DMS114 treated with DMSO at 0.1 percent for 48 hours (cell line): ENCODE measurements around the gene ABL1.

ENCODE experiments used
- DNase-seq: peaks from one replicate; lab custom pipeline; 2025; ENCODE audit not compliant: unreplicated experiment; lab: John Stamatoyannopoulos, UW

ABL1 gene

GRCh38 chr9:130824643-130825350, 10.3 kb upstream of the ABL1 start:
- peak; percentile 16 for DNase-seq

DNA sequence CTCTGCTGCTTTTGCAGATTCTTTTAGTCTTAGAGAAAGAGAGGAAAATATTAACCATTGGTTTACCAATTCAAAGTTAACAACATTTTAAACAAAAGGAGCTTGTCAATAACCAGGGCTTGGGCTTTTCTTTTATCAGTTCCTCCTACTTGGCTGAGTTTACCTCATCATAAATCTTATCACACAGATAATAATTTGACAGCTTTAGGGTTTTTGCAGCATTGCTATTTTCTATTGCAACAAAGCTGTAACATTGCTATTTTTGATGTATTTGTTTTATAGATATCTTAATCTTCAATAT, 9.8 kb upstream of the ABL1 start:
- no peak for DNase-seq

GRCh38 chr9:130825809-130826208, 9.2 kb upstream of the ABL1 start:
- DNase-seq: no peak

DNA sequence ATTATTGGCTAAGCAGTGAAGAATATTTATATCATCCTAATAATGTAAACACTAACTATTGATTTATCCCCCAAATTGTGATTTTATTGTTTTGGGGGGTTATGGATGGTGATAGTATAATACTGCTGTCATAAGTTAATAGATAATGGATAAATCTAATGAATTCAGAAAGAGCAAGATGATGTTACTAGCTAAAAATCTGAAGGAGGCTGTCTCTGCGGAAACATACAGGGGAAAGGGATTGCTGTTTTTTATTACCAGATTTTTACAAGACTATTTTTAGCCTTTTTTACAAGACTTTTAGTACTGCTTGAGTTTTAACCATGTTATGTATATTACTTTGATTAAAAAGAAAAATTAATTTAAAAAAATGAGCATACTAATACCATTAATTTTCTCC, 5.3 kb upstream of the ABL1 start:
- DNase-seq: no peak

DNA sequence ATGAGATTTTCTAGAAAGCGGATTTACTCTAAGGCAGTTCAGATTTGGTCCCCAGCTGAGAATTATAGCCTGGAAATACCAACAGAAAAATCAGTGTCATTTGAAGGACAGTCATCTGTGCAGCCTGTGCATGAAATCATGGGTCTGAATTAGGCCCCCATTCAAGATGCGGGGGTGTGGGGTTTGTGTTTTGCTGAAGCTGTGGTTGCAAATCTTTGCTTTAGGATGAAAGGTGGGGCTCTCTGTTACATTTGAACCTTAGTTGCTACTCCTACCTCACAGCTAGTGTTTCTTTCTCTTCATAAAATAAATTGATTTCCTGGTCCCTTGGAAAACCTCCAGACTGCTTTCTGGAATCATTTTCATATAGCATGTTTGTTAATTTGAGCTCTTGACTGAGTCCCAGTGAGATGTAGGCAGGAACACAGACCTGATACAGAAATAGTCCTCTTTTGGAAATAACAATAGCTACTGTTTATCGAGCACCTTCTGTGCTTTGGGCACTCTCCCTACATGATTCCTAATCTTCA, 4.8 kb upstream of the ABL1 start:
- no peak for DNase-seq

GRCh38 chr9:130831077-130831476, 4.0 kb upstream of the ABL1 start:
- DNase-seq: no peak

- no peak for DNase-seq
Observed at GRCh38 chr9:130833031-130833990, 1.7 kb upstream of the ABL1 start.

DNA sequence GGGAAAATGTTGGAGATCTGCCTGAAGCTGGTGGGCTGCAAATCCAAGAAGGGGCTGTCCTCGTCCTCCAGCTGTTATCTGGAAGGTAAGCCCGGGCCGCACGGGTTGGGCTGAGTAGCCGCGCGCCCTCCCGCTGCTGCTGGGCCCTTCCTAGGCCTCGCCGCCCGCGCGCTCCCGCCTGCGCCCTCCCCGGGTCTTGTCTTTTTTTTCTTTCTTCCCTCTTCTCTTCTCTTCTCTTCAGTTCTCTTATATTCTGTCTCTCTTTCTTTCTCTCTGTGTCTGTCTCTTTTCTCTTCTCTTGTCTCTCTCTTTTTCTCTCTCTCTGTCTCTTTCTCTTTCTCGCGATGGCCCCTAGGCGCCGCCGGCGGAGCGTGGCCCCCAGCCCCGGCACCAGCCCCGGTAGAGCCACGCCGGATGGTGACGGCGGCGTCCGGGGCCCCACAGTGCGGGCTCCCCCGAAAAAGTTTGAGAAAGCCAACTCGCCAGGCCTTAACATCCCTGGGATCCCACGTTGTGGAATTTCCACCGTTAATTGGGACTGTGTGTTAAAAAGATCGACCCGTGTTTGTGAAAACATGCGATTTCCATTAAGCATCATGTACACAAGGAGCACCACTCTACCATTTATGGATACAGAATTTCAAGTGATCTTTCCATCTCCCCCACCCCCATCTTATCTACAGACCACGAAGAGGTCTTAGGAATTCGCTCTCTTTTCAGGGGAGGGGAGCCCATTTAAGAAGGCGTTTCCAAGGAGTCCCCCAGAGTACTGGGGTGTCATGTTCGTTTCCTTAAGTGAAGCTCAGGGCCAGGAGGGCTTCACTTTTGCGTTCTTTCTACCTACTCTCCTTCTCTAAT, 616 bp downstream of the ABL1 start:
- DNase-seq: peak; percentile 14

DNA sequence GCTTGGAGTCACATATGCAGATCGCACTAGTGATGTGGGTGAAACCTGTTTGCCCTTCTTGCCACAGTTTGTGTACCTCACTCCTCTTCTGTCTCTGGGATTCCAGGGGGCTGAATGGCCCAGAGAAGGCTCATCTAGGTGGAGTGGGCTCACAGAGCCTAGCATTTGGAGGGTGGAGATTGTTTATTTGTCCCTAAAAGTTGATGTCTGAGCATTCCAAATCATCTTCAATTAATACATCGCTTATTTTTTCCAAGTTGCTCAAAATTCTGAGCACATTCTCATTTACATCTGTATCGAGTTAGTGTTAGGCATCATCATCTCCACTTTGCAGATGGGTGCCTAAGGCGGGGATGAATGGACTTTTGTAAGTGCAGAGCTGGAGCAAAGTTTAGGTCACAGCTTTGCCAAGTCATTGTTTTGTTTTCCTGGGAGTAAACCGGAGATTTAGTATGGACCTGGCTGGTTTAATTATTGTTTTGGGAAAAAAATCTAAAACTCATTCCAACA, 2.0 kb downstream of the ABL1 start:
- DNase-seq: no peak

- DNase-seq: no peak
Observed at GRCh38 chr9:130837643-130838042, 2.6 kb downstream of the ABL1 start.

GRCh38 chr9:130839132-130840111, 4.4 kb downstream of the ABL1 start:
- no peak for DNase-seq

- no peak for DNase-seq
Observed at GRCh38 chr9:130842545-130842944, 7.5 kb downstream of the ABL1 start.

GRCh38 chr9:130843049-130843908, 8.2 kb downstream of the ABL1 start:
- no peak for DNase-seq

DNA sequence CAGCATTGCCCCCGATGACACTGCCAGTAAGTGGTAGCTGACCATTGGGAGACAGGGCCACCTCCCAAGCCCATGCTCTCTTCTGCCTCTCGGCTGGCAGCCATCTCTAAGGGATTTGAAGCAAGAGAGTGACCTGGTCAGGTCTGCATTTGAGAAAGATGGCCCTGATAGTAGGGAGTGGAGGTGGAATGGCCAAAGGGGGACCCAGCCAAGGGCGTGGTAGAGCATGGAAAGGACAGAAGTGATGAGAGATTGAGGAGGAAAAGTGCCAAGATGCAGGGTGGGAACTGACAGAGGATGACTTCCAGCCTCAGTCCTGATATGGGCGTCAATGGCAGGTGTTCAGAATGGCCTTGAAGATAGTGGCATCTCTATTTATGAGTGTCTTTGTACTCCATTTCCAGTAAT, 9.0 kb downstream of the ABL1 start:
- no peak for DNase-seq

DNA sequence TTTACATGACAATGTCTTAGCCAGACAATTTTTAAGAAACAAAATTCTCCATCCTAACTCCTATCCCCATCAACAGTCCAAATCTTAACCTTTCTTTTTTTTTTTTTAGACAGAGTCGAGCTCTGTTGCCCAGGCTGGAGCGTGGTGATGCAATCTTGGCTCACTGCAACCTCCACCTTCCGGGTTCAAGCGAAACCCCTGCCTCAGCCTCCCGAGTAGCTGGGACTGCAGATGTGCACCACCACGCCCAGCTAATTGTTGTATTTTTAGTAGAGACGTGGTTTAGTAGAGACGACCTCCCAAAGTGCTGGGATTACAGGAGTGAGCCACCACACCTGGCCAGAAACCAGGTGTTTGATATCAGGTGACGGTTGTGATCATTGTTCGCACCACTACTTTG, 10.2 kb downstream of the ABL1 start:
- no peak for DNase-seq

- no peak for DNase-seq
Observed at GRCh38 chr9:130845901-130846481, 10.9 kb downstream of the ABL1 start.

DNA sequence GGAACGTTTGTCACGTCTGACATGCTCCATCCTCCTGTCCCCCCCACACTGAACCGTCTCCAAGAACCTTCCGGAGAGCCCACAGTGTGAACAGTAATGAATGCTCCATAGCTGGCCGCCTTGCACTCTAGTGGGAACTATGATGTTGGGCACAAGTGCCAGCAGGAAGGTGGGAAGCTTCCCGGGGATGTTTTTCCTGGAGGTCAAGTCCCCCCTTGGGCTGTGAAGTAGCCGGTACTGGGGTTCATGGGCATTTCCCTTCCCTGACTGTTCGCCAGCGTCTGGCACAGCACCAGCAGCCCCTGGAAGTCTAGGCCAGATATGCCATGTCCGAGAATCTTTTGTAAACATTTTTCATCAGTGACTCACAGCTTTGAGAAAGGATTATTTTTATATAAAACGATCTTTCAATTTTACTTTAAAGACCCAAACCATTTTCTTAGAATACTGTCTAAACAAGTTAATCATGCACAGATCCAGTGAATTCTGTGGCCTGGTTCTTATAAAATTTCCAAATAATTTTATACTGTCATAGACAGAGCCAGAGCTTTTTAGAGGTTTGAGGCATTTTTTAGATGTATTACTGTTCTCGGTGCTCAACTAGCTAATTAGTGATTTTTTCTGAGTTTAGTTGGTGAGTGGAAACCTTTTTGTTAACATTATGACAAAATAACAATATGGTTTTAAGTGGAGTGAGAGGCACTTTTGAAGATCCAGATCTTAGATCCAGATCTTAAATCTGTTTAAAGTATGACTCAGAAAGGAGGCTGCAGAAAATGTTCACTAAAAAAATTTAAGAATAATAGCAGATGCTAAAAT, 11.6 kb downstream of the ABL1 start:
- no peak for DNase-seq
